ENCODE measurements around the gene DTNA. TPM values are rescaled to one million over a fixed set of nuclear protein-coding genes. Genes with fewer than 3 reads are reported as not detected.
A peak's percentile ranks its signal among the peaks of the same experiment; 100 is the strongest.

DTNA gene
- total RNA-seq, 1 donor from 2014 or later: 21.0 TPM

GRCh38 chr18:34806527-34806926, 96.4 kb downstream of the DTNA start:
- DNase-seq: no peak
- Histone ChIP-seq H3K27me3 (ENCODE audit: low read depth) (no peaks in the 10 kb centered on the region), H3K9me3 (no peaks in the 10 kb centered on the region), H3K4me1 (no peaks in the 10 kb centered on the region), H3K4me3 (no peak overlapping the region), H3K27ac (no peak overlapping the region), H3K36me3 (no peaks in the 10 kb centered on the region)
- TF ChIP-seq CTCF (IDR thresholded peaks at IDR 0.05): no peak
- intact Hi-C loops (cut with DNase I): no loop called here
- ATAC-seq: no peak

- Histone ChIP-seq H3K4me1 (no peaks in the 10 kb centered on the region), H3K4me3 (no peak overlapping the region), H3K27ac (no peak overlapping the region), H3K36me3 (no peaks in the 10 kb centered on the region), H3K27me3 (ENCODE audit: low read depth) (no peaks in the 10 kb centered on the region), H3K9me3 (no peaks in the 10 kb centered on the region)
- DNase-seq: no peak
- intact Hi-C loops (cut with DNase I): no loop called here
- no peak for TF ChIP-seq CTCF (IDR thresholded peaks at IDR 0.05)
- no peak for ATAC-seq
These were observed 97.2 kb downstream of the DTNA start for GRCh38 chr18:34807106-34807796.

- ATAC-seq (no peak), DNase-seq (no peak)
- Histone ChIP-seq H3K27ac (no peak overlapping the region), H3K4me3 (no peak overlapping the region), H3K4me1 (no peaks in the 10 kb centered on the region), H3K36me3 (no peaks in the 10 kb centered on the region), H3K27me3 (ENCODE audit: low read depth) (no peaks in the 10 kb centered on the region), H3K9me3 (no peaks in the 10 kb centered on the region)
- intact Hi-C loops (cut with DNase I): no loop called here
- no peak for TF ChIP-seq CTCF (IDR thresholded peaks at IDR 0.05)
These were observed 98.3 kb downstream of the DTNA start for GRCh38 chr18:34808389-34808788.

GRCh38 chr18:34809451-34810072, 99.5 kb downstream of the DTNA start:
- intact Hi-C loops (cut with DNase I): no loop called here
- peak; percentile 32 for TF ChIP-seq CTCF (IDR thresholded peaks at IDR 0.05)
- H3K27ac ChIP-seq: peak overlapping the region; percentile 5

GRCh38 chr18:34816183-34816582, 106.1 kb downstream of the DTNA start:
- ATAC-seq (no peak), DNase-seq (no peak)
- H3K4me1 ChIP-seq: no peaks in the 10 kb centered on the region
- no peaks in the 10 kb centered on the region for H3K9me3 ChIP-seq
- no peak for TF ChIP-seq CTCF (IDR thresholded peaks at IDR 0.05)
- no peak overlapping the region for H3K27ac ChIP-seq
- no peak overlapping the region for H3K4me3 ChIP-seq
- no peaks in the 10 kb centered on the region for H3K36me3 ChIP-seq
- no peaks in the 10 kb centered on the region for H3K27me3 ChIP-seq (ENCODE audit: low read depth)
- intact Hi-C loops (cut with DNase I): no loop called here

More at GRCh38 chr18:34809451-34810072, 99.5 kb downstream of the DTNA start:
- Histone ChIP-seq H3K4me1 (no peaks in the 10 kb centered on the region), H3K36me3 (no peaks in the 10 kb centered on the region), H3K27me3 (ENCODE audit: low read depth) (no peaks in the 10 kb centered on the region), H3K9me3 (no peaks in the 10 kb centered on the region), H3K4me3 (no peak overlapping the region)
- ATAC-seq (peak in 1 of 2 donors; percentile 74), DNase-seq (no peak)
